Esophagus squamous epithelium (tissue), 5 donors: ENCODE data around the gene CGNL1. TPM values are rescaled to one million over a fixed set of nuclear protein-coding genes. Genes with fewer than 3 reads are reported as not detected.

ENCODE experiments used
- DNase-seq: peaks from one replicate; lab custom pipeline; 2025; lab: John Stamatoyannopoulos, UW
- H3K27ac ChIP-seq, 4 donors: fragments of 200-600 bp; sonication (generic); one replicate each; pipeline ENCODE4 v1.5.1; 2016 to 2019; ENCODE audit warnings: mild to moderate bottlenecking in 1 of 4
- H3K27me3 ChIP-seq, 4 donors: fragments of 200-600 bp; sonication (generic); 1 replicate in 3 of 4; 2 replicates in 1 of 4; pipeline versions ENCODE4 v1.5.1 to v1.6.0; 2017 to 2021; ENCODE audit warnings: antibody characterized with exemption in 1 of 4
- H3K36me3 ChIP-seq, 3 donors: fragments of 200-600 bp; sonication (generic); one replicate each; pipeline ENCODE4 v1.5.1; 2016 to 2019
- H3K4me1 ChIP-seq, 3 donors: fragments of 200-600 bp; sonication (generic); one replicate each; pipeline ENCODE4 v1.5.1; 2017 to 2019
- H3K4me3 ChIP-seq, 4 donors: fragments of 200-600 bp; sonication (generic); 1 replicate in 3 of 4; 2 replicates in 1 of 4; pipeline ENCODE4 v1.5.1; 2016 to 2019; ENCODE audit warnings: mild to moderate bottlenecking in 2 of 4, moderate library complexity in 1 of 4
- H3K9me3 ChIP-seq, 3 donors: fragments of 200-600 bp; sonication (generic); one replicate each; pipeline ENCODE4 v1.5.1; 2016 to 2019
- POLR2A ChIP-seq, 4 donors: fragments of 450-650 bp; IDR thresholded peaks; one replicate each; pipeline ENCODE4 v1.6.1; 2017; ENCODE audit warnings: antibody characterized with exemption in 4 of 4, mild to moderate bottlenecking in 4 of 4, moderate library complexity in 3 of 4
- WGBS, 2 donors: methylation state at CpG; one replicate each; pipeline ENCODE4 v1.1.5; 2018; 5-methylcytosine and 5-hydroxymethylcytosine counted together
- intact Hi-C: fragments of 100-400 bp; cut with DNase I; formaldehyde crosslinking; loops from one replicate; pipeline ENCODE4 v1.15.0; 2022
- total RNA-seq, 4 donors: library from RNA; depleted of rRNA; stranded (reverse); fragments of >200 nt; gene quantifications; one replicate each; pipeline ENCODE4 v1.1.0, GENCODE V29; 2016
- TF ChIP-seq, protein P1 (sequence below), 6 experiments: fragments of 450-650 bp in 4 of 6; fragments of 200-600 bp in 2 of 6; sonication (generic) in 2 of 6; IDR thresholded peaks; one replicate each; pipeline ENCODE4 v1.5.1; 2016 to 2019; ENCODE audit warnings: antibody characterized with exemption in 6 of 6, mild to moderate bottlenecking in 4 of 6, moderate library complexity in 4 of 6
- donor health status: DM: yes; HTN: yes; CAD: no.

Gene CGNL1
- total RNA-seq, 4 donors from 2014 or later, result 3.8 to 14.7 (median 8.8) TPM

DNA sequence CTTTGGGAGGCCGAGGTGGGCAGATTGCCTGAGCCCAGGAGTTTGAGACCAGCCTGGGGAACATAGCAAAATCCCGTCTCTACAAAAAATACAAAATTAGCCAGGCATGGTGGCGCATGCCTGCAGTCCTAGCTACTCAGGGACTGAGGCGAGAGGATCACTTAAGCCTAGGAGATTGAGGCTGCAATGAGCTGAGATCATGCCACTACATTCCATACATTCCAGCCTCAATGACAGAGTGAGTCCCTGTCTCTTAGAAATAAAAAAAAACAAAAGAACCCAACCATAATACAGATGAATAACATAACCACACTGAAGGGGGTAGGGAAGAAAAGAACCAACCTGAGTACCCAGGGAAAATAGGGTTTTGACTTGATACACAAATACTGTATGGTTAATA lies 19.7 kb upstream of the CGNL1 start:
- Histone ChIP-seq H3K36me3 (no peaks in the 10 kb centered on the region), H3K9me3 (no peaks in the 10 kb centered on the region), H3K4me3 (no peak overlapping the region), H3K4me1 (no peaks in the 10 kb centered on the region), H3K27ac (no peak overlapping the region), H3K27me3 (no peaks in the 10 kb centered on the region)
- no peak for TF ChIP-seq POLR2A (IDR thresholded peaks at IDR 0.05)
- TF ChIP-seq, protein P1, sequence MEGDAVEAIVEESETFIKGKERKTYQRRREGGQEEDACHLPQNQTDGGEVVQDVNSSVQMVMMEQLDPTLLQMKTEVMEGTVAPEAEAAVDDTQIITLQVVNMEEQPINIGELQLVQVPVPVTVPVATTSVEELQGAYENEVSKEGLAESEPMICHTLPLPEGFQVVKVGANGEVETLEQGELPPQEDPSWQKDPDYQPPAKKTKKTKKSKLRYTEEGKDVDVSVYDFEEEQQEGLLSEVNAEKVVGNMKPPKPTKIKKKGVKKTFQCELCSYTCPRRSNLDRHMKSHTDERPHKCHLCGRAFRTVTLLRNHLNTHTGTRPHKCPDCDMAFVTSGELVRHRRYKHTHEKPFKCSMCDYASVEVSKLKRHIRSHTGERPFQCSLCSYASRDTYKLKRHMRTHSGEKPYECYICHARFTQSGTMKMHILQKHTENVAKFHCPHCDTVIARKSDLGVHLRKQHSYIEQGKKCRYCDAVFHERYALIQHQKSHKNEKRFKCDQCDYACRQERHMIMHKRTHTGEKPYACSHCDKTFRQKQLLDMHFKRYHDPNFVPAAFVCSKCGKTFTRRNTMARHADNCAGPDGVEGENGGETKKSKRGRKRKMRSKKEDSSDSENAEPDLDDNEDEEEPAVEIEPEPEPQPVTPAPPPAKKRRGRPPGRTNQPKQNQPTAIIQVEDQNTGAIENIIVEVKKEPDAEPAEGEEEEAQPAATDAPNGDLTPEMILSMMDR (IDR thresholded peaks at IDR 0.05), result no peak
- 61 to 67% methylated on average over 3 to 4 of the region's 4 CpGs for WGBS, 2 donors
- intact Hi-C loops, result no loop called here
- no peak for DNase-seq

DNA sequence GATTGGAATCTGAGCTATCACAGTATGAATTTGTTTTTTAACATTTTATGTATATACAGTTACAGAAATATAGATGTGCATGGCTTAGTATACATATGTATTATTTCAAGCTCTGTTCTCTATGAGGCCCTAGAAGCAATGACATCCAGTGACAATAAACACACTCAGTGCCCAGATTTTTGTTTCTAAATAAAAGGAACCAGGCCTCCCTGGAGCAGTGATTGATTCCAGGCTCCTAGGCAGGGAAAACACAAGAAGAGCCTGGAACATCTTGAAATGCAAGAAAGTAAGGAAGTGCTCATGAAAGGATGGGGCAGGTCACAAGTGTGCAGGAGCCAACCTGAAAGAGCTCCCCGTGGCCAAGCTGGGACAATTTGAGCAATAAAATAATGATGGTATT lies 18.5 kb upstream of the CGNL1 start:
- H3K27ac ChIP-seq, result no peak overlapping the region
- TF ChIP-seq, protein P1 (IDR thresholded peaks at IDR 0.05), result no peak
- no peak for TF ChIP-seq POLR2A (IDR thresholded peaks at IDR 0.05)
- intact Hi-C loops, result no loop called here
- H3K27me3 ChIP-seq, result no peaks in the 10 kb centered on the region
- H3K36me3 ChIP-seq, result no peaks in the 10 kb centered on the region
- H3K9me3 ChIP-seq, result no peaks in the 10 kb centered on the region
- no peak for DNase-seq
- no peaks in the 10 kb centered on the region for H3K4me1 ChIP-seq
- H3K4me3 ChIP-seq, result no peak overlapping the region
- 69 to 89% methylated on average over 1 of the region's 1 CpG for WGBS, 2 donors

DNA sequence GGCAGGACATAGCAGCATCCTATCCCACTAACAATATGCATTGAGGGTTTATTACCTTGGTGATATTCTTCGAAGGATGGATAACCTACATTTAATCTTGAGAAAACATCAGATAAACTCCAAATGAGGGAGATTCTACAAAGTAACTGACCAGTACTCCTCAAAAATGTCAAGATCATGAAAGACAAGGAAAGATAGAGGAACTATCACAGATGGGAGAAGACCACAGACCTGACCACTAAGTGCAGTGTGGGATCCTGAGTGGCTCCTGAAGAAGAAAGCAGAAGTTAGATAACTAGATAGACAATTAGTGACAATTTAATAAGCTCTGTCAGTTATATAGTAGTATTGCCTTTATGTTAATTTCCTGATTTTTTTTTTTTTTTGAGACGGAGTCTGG lies 17.7 kb upstream of the CGNL1 start:
- TF ChIP-seq, protein P1 (IDR thresholded peaks at IDR 0.05), result no peak
- no peak for TF ChIP-seq POLR2A (IDR thresholded peaks at IDR 0.05)
- WGBS, 2 donors, result 58 to 72% methylated on average over 2 of the region's 2 CpGs
- no peaks in the 10 kb centered on the region for H3K4me1 ChIP-seq
- H3K9me3 ChIP-seq, result no peaks in the 10 kb centered on the region
- no peaks in the 10 kb centered on the region for H3K36me3 ChIP-seq
- no peak overlapping the region for H3K4me3 ChIP-seq
- no peak overlapping the region for H3K27ac ChIP-seq
- DNase-seq, result no peak
- intact Hi-C loops, result no loop called here
- no peaks in the 10 kb centered on the region for H3K27me3 ChIP-seq

DNA sequence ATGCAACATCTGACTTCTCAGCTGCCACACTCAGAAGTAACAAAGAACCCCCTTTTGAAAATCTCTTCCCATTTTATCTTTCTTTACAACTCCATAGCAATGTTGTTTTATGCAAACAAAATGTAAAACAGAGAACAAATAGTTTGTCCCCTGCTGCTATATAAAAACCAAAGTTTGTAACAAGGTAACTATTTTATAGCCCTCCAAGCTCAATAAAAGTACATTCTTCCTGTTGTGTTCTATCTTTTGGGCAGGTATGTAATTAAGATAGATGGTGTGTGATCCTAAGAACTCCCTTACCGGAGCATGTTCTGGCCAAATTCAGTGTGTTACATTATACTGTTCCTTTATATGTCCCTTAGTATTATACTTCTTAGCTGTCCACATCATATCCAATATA lies 12.6 kb upstream of the CGNL1 start:
- H3K27ac ChIP-seq, result no peak overlapping the region
- no peaks in the 10 kb centered on the region for H3K36me3 ChIP-seq
- H3K4me3 ChIP-seq, result no peak overlapping the region
- DNase-seq, result no peak
- H3K4me1 ChIP-seq, result no peaks in the 10 kb centered on the region
- no peaks in the 10 kb centered on the region for H3K9me3 ChIP-seq
- 91 to 100% methylated on average over 1 of the region's 1 CpG for WGBS, 2 donors
- no peaks in the 10 kb centered on the region for H3K27me3 ChIP-seq
- intact Hi-C loops, result no loop called here
- TF ChIP-seq, protein P1 (IDR thresholded peaks at IDR 0.05), result no peak
- TF ChIP-seq POLR2A (IDR thresholded peaks at IDR 0.05), result no peak

DNA sequence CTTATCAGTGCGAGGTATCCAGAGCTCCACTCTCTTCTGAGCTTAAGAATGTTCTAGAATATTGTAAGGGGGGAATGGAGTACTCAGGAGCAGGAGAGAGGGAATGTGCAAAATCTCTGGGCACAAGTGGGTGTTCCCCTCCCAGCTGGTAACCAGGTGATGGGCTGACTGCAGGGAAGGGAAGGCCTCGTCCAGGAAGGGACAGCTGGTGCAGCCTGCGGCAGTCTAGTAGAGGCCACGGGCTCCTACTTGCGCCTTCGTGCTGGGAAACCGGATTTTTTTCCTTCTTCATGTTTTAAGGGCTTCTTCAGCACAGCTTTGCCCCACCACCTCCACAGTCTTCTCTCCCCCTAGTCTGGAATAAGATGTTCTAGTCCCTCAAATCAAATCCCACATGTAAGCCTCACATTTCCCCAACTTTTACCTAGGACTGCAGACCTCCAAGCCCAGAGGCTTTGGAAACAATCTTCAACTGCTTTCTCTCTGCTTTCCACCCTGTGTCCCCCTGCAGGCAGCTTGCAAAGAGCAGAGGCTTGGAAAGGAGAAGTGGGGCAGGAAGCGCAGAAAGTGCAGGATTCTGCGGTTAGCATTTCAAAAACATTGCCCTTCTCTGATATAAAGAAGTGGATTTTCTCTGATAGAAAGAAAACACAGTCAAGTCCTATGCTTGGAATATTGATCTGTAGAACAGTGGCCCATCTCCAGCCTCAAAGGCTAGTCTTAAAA lies 11.9 kb upstream of the CGNL1 start:
- Histone ChIP-seq H3K4me1 (no peaks in the 10 kb centered on the region), H3K9me3 (no peaks in the 10 kb centered on the region), H3K36me3 (no peaks in the 10 kb centered on the region), H3K27me3 (no peaks in the 10 kb centered on the region), H3K27ac (no peak overlapping the region), H3K4me3 (no peak overlapping the region)
- intact Hi-C loops, result no loop called here
- 79 to 90% methylated on average over 8 to 9 of the region's 9 CpGs for WGBS, 2 donors
- TF ChIP-seq POLR2A (IDR thresholded peaks at IDR 0.05), result no peak
- TF ChIP-seq, protein P1 (IDR thresholded peaks at IDR 0.05), result no peak
- DNase-seq, result no peak
